ENCODE measurements around the gene TTC34.

TTC34 gene, protein sequence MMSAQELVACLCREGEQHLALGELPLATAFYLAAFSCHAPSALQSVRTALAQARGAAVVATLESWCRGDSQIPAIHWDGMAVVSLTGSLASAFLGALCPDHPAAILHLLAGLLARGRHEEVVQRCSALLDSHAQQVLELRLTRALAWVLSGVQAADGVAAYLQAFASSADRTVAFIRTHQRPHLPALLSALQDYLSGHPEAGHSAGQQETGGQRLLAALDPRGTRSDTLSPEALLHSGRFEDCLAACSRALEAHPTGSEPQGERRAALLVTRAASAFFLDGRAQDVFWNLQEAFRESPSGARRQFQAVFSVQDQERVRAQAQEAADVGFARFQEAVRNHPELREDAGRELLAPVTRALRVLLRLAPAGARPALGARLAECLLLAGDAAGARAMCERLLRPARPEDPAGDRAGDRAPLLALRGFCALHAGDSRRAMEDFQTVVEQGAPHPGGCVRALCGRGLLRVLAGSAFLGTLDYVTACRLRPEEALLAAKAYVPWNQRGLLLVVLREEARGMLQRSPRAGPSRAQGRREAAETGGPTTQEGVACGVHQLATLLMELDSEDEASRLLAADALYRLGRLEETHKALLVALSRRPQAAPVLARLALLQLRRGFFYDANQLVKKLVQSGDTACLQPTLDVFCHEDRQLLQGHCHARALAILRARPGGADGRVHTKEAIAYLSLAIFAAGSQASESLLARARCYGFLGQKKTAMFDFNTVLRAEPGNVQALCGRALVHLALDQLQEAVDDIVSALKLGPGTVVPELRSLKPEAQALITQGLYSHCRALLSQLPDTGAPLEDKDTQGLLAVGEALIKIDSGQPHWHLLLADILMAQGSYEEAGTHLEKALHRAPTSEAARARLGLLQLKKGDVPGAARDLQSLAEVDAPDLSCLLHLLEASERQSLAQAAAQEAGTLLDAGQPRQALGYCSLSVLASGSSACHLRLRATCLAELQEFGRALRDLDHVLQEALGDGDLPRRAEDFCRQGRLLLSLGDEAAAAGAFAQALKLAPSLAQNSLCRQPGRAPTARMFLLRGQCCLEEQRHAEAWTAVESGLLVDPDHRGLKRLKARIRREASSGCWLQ

DNA sequence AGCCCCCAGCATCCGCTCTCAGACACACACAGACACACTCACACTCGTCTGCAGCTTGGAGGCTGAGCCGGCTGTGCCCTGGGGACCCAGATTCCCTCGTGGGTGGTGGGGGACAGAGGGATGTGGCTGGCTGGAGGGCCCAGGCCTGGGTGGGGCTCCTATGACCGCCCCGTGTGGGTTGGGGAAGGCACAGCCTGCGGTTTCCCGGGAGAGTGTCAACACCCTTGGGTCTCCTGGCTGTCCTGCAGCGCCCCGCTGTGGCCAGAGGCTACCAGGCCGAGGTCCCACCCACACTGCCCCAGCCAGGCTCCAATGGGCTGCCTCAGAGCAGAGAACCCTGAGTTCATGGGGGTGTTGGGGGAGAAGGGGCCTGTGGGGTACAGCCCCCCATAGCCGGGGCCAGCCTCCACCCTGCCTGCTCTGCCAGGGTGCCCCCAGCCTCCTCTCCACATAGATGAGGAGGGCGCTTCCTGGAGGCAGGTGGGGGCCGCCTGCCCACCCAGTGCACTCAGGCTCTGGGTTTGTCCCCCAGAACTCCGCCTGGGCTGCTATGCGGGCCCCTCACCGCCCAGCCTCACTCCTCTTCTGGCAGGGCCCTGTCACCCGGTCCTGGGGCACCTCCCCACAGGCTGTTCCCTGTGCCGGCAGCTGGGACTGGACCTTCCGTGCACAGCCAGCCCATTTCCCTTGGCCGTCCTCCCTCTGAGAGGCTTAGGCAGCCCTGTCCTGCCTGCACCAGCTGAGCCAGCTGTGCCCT, at the start of gene TTC34:
Gene TTC34, minus strand, starts transcription at position 159 of the 757 bp plus-strand sequence. CDS start 866 bp downstream, outside the sequence.
- DNase-seq (ENCODE audit: low spot score) = no peak

GRCh38 chr1:2850502-2850901, 49.0 kb upstream of the TTC34 start:
- DNase-seq (ENCODE audit: low spot score) = no peak

DNA sequence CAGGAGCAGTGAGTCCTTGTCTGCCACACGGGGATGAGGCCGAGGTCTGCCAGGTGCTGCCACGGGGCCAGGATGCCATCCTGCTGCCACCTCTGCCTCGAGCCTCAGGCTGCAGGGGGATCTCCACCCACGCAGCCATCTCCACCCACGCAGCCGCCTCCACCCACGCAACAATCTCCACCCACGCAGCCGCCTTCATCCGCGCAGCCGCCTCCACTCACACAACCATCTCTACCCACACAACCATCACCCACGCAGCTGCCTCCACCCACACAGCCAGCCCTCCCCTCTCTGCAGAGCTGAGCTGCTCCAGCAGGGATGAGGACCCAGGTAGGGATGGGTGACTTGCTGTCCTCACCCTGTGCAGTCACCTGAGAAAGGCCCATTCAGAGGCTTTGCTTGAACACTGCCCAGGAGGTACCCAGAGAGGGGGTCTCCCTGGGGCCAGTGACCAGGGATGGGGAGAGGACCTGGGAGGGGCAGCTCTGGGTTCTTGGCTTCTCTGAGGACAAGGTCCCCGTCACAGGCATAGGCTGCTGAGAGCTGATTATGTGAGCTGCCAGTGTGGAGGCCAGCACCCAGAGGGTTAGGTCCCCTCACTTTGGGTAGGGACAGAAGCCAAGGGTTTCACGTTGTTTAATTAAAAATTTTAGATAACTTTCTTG, 46.6 kb upstream of the TTC34 start:
- DNase-seq (ENCODE audit: low spot score) = no peak

DNA sequence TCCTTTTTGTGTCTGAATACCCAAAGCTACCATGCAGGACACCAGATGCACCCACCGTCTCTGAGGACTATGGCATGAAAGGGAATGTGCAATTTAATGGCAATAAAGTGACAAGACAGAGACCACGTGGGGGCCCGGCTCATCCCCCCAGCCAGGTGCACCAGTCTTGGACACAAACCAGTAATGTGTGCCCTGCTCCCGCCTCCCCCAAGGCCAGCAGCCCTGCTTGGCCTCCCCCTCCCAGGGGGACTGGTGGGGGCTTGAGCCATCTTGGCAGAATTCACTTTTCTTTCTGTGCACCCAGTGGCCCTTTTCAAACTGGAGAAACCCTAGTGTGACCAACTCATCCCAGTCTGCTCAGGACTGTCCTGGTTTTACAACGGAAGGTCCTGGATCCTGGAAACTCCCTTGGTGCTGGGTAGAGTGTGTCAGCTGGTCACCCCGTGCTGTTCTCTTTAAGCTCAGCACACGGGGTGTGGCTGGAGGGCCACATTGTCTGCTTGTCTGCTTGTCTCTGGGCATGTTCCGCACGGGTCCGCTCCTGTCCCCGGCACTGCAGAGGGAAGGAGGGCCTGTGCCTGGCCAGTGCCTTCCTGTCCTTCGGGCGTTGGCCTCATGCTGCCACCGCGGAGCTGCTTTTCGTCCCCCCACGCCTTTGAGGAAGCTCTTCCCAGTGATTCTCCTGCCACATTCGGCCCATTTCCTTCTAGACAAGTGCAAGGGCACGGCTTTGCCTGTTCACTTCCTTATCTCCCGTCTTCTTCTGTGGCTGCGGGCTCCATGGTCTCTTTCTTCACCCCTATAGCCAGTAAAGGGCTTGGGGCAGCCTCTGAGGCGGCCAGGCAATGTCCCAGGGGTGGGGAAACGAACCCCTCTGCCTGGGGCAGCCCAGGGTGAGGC, 45.8 kb upstream of the TTC34 start:
- DNase-seq (ENCODE audit: low spot score) = no peak

- DNase-seq (ENCODE audit: low spot score) = no peak
Observed at GRCh38 chr1:2845869-2846268, 44.4 kb upstream of the TTC34 start.

GRCh38 chr1:2840036-2840809, 38.7 kb upstream of the TTC34 start:
- DNase-seq (ENCODE audit: low spot score) = no peak

DNA sequence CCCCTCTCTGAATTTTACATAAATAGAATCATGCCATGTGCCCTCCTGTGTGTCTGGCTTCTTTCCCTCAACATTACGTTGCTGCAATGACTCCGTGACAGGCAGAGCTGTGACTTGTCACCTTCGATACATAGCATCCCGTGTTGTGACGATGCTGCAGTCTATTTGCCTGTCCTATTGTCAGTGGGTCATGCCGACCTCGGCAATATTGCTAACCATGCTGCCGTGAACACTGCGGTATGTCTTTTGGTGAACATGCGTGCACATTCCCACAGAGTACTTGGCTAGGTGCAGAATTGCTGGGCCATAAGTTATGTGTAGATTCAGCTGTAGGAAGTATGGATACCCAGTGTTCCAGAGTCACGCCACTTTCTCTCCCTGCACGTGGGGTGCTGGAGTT, 36.3 kb upstream of the TTC34 start:
- no peak for DNase-seq (ENCODE audit: low spot score)

- DNase-seq (ENCODE audit: low spot score) = no peak
Observed at GRCh38 chr1:2837316-2837715, 35.8 kb upstream of the TTC34 start.

DNA sequence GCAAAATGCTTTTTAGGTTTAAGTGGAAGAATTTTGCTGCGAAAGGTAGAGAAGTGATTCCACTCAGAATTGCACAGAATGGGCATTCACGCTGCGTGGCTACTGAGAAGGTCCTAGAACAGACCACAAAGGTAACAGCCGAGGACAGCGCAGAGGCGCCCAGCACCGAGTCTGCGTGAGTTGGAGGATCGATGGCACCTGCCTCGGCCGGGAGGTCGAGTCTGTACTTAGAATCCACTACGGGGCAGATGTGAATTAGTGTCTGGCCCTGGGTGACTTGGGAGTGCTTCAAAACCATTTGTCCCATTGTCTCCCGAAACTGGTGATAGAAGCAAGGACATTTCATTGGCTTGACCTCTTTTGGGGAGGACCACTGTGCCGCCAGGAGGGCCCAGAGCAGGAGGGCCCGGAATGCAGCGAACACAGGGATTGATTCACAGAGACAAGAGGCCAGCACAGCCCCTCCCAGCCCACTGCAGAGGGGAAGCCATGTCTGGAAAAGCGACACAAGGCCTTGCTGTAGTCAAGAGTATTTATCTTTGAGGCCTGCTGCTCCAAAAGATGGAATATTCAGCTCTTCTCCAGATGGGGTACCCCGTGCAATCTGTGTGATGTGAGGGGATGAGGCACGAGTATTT, 35.0 kb upstream of the TTC34 start:
- no peak for DNase-seq (ENCODE audit: low spot score)

DNA sequence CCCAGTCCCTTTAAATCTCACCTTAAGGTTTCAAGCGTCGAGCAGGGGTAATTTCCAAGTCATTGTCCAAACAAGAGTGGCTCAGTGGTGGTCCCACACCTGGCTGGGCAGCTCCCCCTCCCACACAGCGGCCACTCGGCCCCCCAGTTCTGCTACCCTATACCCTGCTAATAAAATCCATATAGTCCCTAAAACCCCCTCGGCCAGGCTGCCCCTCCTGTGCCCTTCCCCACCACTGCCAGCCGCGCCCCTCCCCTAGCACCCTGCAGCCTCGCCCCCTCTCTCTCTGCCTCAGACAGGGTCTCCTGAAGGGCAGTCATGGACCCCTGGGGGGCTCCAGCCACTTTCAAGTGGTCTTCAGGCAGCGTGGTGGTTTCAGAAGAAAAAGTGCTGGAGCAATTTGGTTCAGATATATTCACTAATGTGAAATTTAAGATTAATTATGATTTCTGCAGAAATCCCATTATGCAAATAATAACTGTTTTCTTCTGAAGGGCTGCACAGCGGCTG, 34.2 kb upstream of the TTC34 start:
- DNase-seq (ENCODE audit: low spot score) = no peak

DNA sequence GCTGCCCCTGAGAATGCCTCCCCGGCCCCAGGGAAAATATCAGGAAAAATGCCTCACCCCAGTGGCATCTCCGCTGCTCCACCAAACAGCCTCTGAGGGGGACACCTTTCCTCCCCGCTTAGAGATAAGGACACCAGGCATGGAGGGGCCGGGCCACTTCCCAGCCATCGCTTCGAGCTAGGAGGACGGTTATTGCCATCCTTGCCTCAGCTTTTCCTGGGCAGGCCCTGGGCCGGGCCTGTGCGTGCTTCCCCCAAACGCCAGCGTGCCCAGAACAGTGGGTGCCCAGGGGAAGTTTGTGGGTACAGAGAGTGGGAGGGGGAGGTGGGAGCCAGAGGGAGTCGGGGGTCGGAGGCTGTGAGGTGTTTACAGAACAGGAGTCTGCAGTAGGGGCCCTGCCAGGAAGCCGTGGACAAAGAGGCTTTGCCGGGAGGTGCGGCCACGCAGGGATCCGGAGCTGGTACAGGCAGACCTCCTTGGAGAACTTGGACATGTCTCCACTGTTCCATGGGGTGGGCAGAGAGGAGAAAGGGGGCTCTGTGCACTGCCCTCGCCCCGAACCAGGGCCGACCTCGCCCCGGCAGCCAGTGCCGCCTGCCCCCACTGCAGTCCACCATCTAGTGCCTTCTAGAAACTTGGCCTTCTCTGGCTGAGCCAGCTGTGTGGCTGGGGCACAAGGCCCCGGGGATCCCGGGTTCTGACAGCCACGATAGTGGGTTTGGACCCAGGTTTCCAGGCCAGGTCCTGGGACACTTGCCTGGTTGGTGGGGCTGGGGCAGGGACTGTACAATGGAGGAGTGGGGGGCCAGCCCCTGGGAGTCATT, 33.5 kb upstream of the TTC34 start:
- no peak for DNase-seq (ENCODE audit: low spot score)

GRCh38 chr1:2834146-2834475, 32.6 kb upstream of the TTC34 start:
- no peak for DNase-seq (ENCODE audit: low spot score)

GRCh38 chr1:2833454-2834145, 32.1 kb upstream of the TTC34 start:
- no peak for DNase-seq (ENCODE audit: low spot score)

DNA sequence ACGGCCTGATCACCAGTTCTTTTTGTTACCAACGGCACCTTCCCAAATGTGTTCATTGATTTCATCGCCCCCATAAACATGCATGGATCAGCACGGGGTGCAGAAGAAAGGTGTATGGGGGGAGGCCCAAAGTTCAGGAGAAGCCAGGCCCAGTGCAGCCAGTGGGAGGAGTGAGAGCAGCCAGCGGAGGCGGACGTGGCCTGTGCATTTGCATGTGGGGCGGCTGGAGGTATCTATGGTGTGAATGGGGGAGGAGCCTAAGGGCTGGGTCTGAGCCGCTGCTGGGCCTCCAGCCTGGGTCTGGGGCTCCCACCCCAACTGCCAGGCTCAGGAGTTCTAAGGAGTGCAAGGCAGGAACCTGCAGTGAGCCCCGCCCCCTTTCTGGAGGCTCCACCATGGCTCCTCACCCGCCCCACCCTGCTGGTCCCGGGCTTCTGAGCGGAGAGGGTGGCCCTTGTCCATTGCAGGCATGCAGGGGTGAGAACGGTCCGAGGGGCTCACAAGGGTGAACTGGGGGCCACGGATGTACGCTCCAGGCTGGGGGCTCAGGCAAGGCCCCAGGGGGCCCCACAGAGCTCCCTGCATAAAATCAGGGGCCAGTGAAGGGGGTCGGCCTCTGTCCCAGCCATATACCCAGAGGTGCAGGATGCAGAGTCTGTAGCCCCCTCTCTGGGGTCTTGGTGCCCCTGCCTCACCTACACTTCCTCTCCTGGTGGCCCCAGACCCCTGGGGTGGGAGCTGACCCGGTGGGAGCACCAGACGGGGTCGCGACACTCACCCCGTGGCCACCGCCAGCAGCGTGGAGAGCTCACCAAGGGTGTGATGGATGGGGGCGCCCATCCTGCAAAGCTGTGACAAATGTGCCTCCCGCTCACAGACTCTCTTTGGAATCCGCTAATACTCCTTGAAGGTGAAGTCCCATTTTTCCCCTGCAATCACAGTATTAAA, 31.3 kb upstream of the TTC34 start:
- DNase-seq (ENCODE audit: low spot score) = no peak

GRCh38 chr1:2831596-2832212, 30.2 kb upstream of the TTC34 start:
- no peak for DNase-seq (ENCODE audit: low spot score)
